Natural killer cell treated with Interleukin-12 subunit alpha and Interleukin-12 subunit beta and Interleukin-15 and Interleukin-18, amount 100 ng/mL, for 72 hours (primary cell): ENCODE data around the gene WRNIP1. TPM values are rescaled to one million over a fixed set of nuclear protein-coding genes. Genes with fewer than 3 reads are reported as not detected.
A peak's percentile ranks its signal among the peaks of the same experiment; 100 is the strongest.

Experiments used
- ATAC-seq, 2 donors: fragments of 150-1000 bp; cut with Tn5 transposase in 1 of 2; sonication (Bioruptor Pico), chemical (Tn5 transposase) in 1 of 2; 2 replicates each; pipeline ENCODE4 v1.10.0; 2021
- DNase-seq: peaks from one replicate; pipeline ENCODE4 v3.0.0; 2022; ENCODE audit warnings: low spot score
- H3K27ac Mint-ChIP-seq, 2 donors: 1 replicate in 1 of 2; 2 replicates in 1 of 2; pipeline ENCODE4 v1.8.0; 2022; ENCODE audit warnings: mixed read lengths in 2 of 2, mild to moderate bottlenecking in 1 of 2, moderate library complexity in 1 of 2
- H3K27me3 Mint-ChIP-seq, 2 donors: 1 replicate in 1 of 2; 2 replicates in 1 of 2; pipeline ENCODE4 v1.8.0; 2022; ENCODE audit warnings: mixed read lengths in 2 of 2
- H3K36me3 Mint-ChIP-seq: one replicate; pipeline ENCODE4 v1.8.0; 2022; ENCODE audit warnings: mixed read lengths
- H3K4me1 Mint-ChIP-seq, 2 donors: 1 replicate in 1 of 2; 2 replicates in 1 of 2; pipeline ENCODE4 v1.8.0; 2022; ENCODE audit warnings: low read depth in 2 of 2, mixed read lengths in 2 of 2, mild to moderate bottlenecking in 1 of 2
- H3K4me3 Mint-ChIP-seq: one replicate; pipeline ENCODE4 v1.8.0; 2022; ENCODE audit warnings: mixed read lengths
- H3K9me3 Mint-ChIP-seq: 2 replicates; pipeline ENCODE4 v1.8.0; 2022; ENCODE audit warnings: mixed read lengths
- total RNA-seq, 2 donors: library from RNA; stranded (reverse); gene quantifications; one replicate each; pipeline ENCODE4 v1.2.3, GENCODE V29; 2022

WRNIP1 gene
- total RNA-seq, 2 donors from 2014 or later: 54.5 to 57.8 TPM

- Mint-ChIP-seq H3K27me3 (peaks cover 8 to 10% of the 10 kb centered on the region in 2 donors), H3K36me3 (no peaks in the 10 kb centered on the region), H3K4me3 (peak overlapping the region; percentile 20), H3K4me1 (peaks cover 13 to 15% of the 10 kb centered on the region in 2 donors), H3K27ac (peak overlapping the region; percentile 27 to 33), H3K9me3 (no peaks in the 10 kb centered on the region)
- ATAC-seq (peak; percentile 76 to 88), DNase-seq (no peak)
Observed at GRCh38 chr6:2733324-2733723, 31.9 kb upstream of the WRNIP1 start.

GRCh38 chr6:2733736-2734480, 31.3 kb upstream of the WRNIP1 start:
- DNase-seq: no peak
- Mint-ChIP-seq H3K36me3 (no peaks in the 10 kb centered on the region), H3K27ac (no peak overlapping the region), H3K4me1 (peaks cover 7 to 11% of the 10 kb centered on the region in 2 donors), H3K4me3 (no peak overlapping the region), H3K9me3 (no peaks in the 10 kb centered on the region), H3K27me3 (peaks cover 2 to 6% of the 10 kb centered on the region in 2 donors)
- ATAC-seq: no peak

- no peak for DNase-seq
- peaks cover 7 to 8% of the 10 kb centered on the region in 2 donors for H3K4me1 Mint-ChIP-seq
- no peaks in the 10 kb centered on the region for H3K9me3 Mint-ChIP-seq
- H3K36me3 Mint-ChIP-seq: no peaks in the 10 kb centered on the region
- no peak overlapping the region for H3K4me3 Mint-ChIP-seq
- H3K27me3 Mint-ChIP-seq: peaks cover 0 to 3% of the 10 kb centered on the region in 2 donors
- ATAC-seq: no peak
- H3K27ac Mint-ChIP-seq: no peak overlapping the region
Observed at GRCh38 chr6:2734488-2735166, 30.6 kb upstream of the WRNIP1 start.

- Mint-ChIP-seq H3K36me3 (no peaks in the 10 kb centered on the region), H3K9me3 (no peaks in the 10 kb centered on the region), H3K27ac (no peak overlapping the region), H3K4me3 (no peak overlapping the region), H3K4me1 (peaks cover 3 to 5% of the 10 kb centered on the region in 2 donors), H3K27me3 (peaks cover 0 to 6% of the 10 kb centered on the region in 2 donors)
- ATAC-seq: no peak
- DNase-seq: no peak
Observed at GRCh38 chr6:2737885-2738284, 27.3 kb upstream of the WRNIP1 start.

- Mint-ChIP-seq H3K4me3 (no peak overlapping the region), H3K27ac (no peak overlapping the region), H3K9me3 (no peaks in the 10 kb centered on the region), H3K4me1 (no peaks in the 10 kb centered on the region), H3K36me3 (no peaks in the 10 kb centered on the region), H3K27me3 (peaks cover 0 to 6% of the 10 kb centered on the region in 2 donors)
- DNase-seq (no peak), ATAC-seq (no peak)
Observed at GRCh38 chr6:2738373-2738979, 26.7 kb upstream of the WRNIP1 start.

GRCh38 chr6:2739335-2739734, 25.9 kb upstream of the WRNIP1 start:
- Mint-ChIP-seq H3K9me3 (no peaks in the 10 kb centered on the region), H3K27me3 (peaks cover 0 to 6% of the 10 kb centered on the region in 2 donors), H3K4me1 (no peaks in the 10 kb centered on the region), H3K4me3 (no peak overlapping the region), H3K36me3 (no peaks in the 10 kb centered on the region), H3K27ac (no peak overlapping the region)
- no peak for ATAC-seq
- no peak for DNase-seq

- Mint-ChIP-seq H3K36me3 (no peaks in the 10 kb centered on the region), H3K4me3 (no peak overlapping the region), H3K9me3 (no peaks in the 10 kb centered on the region), H3K27me3 (peaks cover 0 to 6% of the 10 kb centered on the region in 2 donors), H3K27ac (no peak overlapping the region), H3K4me1 (no peaks in the 10 kb centered on the region)
- DNase-seq (no peak), ATAC-seq (no peak)
Observed at GRCh38 chr6:2740581-2740980, 24.6 kb upstream of the WRNIP1 start.

- Mint-ChIP-seq H3K27me3 (peaks cover 0 to 6% of the 10 kb centered on the region in 2 donors), H3K9me3 (no peaks in the 10 kb centered on the region), H3K4me3 (no peak overlapping the region), H3K36me3 (no peaks in the 10 kb centered on the region), H3K27ac (no peak overlapping the region), H3K4me1 (no peaks in the 10 kb centered on the region)
- no peak for ATAC-seq
- DNase-seq: no peak
Observed at GRCh38 chr6:2741756-2742155, 23.4 kb upstream of the WRNIP1 start.

- H3K27me3 Mint-ChIP-seq: peaks cover 0 to 3% of the 10 kb centered on the region in 2 donors
- no peak overlapping the region for H3K27ac Mint-ChIP-seq
- H3K9me3 Mint-ChIP-seq: no peaks in the 10 kb centered on the region
- no peaks in the 10 kb centered on the region for H3K36me3 Mint-ChIP-seq
- H3K4me3 Mint-ChIP-seq: no peak overlapping the region
- ATAC-seq (no peak), DNase-seq (no peak)
- H3K4me1 Mint-ChIP-seq: no peaks in the 10 kb centered on the region
Observed at GRCh38 chr6:2743280-2744208, 21.6 kb upstream of the WRNIP1 start.

GRCh38 chr6:2744209-2744771, 20.9 kb upstream of the WRNIP1 start:
- no peaks in the 10 kb centered on the region for H3K9me3 Mint-ChIP-seq
- no peak for ATAC-seq
- H3K27me3 Mint-ChIP-seq: peaks cover 0 to 5% of the 10 kb centered on the region in 2 donors
- no peaks in the 10 kb centered on the region for H3K4me1 Mint-ChIP-seq
- H3K27ac Mint-ChIP-seq: no peak overlapping the region
- no peak overlapping the region for H3K4me3 Mint-ChIP-seq
- DNase-seq: no peak
- no peaks in the 10 kb centered on the region for H3K36me3 Mint-ChIP-seq

- no peak for DNase-seq
- H3K27ac Mint-ChIP-seq: no peak overlapping the region
- H3K4me3 Mint-ChIP-seq: no peak overlapping the region
- peaks cover 1 to 6% of the 10 kb centered on the region in 2 donors for H3K27me3 Mint-ChIP-seq
- H3K9me3 Mint-ChIP-seq: no peaks in the 10 kb centered on the region
- no peak for ATAC-seq
- H3K36me3 Mint-ChIP-seq: no peaks in the 10 kb centered on the region
- peaks cover 0 to 2% of the 10 kb centered on the region in 2 donors for H3K4me1 Mint-ChIP-seq
Observed at GRCh38 chr6:2744778-2745177, 20.4 kb upstream of the WRNIP1 start.

GRCh38 chr6:2745246-2745645, 19.9 kb upstream of the WRNIP1 start:
- no peak overlapping the region for H3K4me3 Mint-ChIP-seq
- H3K4me1 Mint-ChIP-seq: peaks cover 0 to 6% of the 10 kb centered on the region in 2 donors
- ATAC-seq: no peak
- no peaks in the 10 kb centered on the region for H3K9me3 Mint-ChIP-seq
- no peak for DNase-seq
- H3K27me3 Mint-ChIP-seq: peaks cover 6 to 8% of the 10 kb centered on the region in 2 donors
- no peak overlapping the region for H3K27ac Mint-ChIP-seq
- H3K36me3 Mint-ChIP-seq: no peaks in the 10 kb centered on the region

GRCh38 chr6:2746557-2747061, 18.6 kb upstream of the WRNIP1 start:
- Mint-ChIP-seq H3K27me3 (peaks cover 10% of the 10 kb centered on the region in 2 donors), H3K4me3 (no peak overlapping the region), H3K4me1 (peaks cover 0 to 9% of the 10 kb centered on the region in 2 donors), H3K9me3 (no peaks in the 10 kb centered on the region), H3K36me3 (no peaks in the 10 kb centered on the region), H3K27ac (no peak overlapping the region)
- DNase-seq (no peak), ATAC-seq (no peak)
